Subcutaneous adipose tissue (tissue), 4 donors: Measurements from ENCODE around the gene CDPF1. TPM values are rescaled to one million over a fixed set of nuclear protein-coding genes. Genes with fewer than 3 reads are reported as not detected.

Source experiments
- total RNA-seq, 4 donors: library from RNA; depleted of rRNA; stranded (reverse); fragments of >200 nt; gene quantifications; one replicate each; pipeline ENCODE4 v1.1.0, GENCODE V29; 2016
- TF ChIP-seq, protein P1 (sequence below): fragments of 450-650 bp; IDR thresholded peaks from one replicate; pipeline ENCODE4 v1.5.1; 2016; ENCODE audit warnings: low read depth, mild to moderate bottlenecking, control low read depth, antibody characterized with exemption, moderate library complexity

The CDPF1 gene
- total RNA-seq, 4 donors from 2014 or later = 3.4 to 13.6 (median 9.2) TPM

- TF ChIP-seq, protein P1, sequence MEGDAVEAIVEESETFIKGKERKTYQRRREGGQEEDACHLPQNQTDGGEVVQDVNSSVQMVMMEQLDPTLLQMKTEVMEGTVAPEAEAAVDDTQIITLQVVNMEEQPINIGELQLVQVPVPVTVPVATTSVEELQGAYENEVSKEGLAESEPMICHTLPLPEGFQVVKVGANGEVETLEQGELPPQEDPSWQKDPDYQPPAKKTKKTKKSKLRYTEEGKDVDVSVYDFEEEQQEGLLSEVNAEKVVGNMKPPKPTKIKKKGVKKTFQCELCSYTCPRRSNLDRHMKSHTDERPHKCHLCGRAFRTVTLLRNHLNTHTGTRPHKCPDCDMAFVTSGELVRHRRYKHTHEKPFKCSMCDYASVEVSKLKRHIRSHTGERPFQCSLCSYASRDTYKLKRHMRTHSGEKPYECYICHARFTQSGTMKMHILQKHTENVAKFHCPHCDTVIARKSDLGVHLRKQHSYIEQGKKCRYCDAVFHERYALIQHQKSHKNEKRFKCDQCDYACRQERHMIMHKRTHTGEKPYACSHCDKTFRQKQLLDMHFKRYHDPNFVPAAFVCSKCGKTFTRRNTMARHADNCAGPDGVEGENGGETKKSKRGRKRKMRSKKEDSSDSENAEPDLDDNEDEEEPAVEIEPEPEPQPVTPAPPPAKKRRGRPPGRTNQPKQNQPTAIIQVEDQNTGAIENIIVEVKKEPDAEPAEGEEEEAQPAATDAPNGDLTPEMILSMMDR = no peak
Observed at GRCh38 chr22:46229701-46230100, 20.4 kb downstream of the CDPF1 start.

DNA sequence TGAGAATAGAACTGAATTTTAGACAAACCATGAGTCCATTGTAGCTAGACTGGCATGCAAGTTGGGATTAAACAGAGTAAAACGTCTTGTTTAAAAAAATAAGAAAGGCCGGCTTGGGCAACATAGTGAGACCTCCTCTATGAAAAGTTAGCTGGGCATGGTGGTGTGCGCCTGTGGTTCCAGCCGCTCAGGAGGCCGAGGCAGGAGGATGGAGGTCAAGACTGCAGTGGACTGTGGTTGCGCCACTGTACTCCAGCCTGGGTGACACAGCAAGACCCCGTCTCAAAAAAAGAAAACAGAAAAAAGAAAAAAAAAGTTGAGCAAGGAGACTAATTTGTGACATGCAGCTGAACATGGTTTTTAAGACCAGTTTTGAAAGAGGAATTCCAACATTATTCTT lies 23.5 kb downstream of the CDPF1 start:
- TF ChIP-seq, protein P1 = no peak

GRCh38 chr22:46225631-46226030 lies 24.5 kb downstream of the CDPF1 start:
- TF ChIP-seq, protein P1 = no peak

GRCh38 chr22:46224898-46225290 lies 25.2 kb downstream of the CDPF1 start:
- TF ChIP-seq, protein P1 = no peak

DNA sequence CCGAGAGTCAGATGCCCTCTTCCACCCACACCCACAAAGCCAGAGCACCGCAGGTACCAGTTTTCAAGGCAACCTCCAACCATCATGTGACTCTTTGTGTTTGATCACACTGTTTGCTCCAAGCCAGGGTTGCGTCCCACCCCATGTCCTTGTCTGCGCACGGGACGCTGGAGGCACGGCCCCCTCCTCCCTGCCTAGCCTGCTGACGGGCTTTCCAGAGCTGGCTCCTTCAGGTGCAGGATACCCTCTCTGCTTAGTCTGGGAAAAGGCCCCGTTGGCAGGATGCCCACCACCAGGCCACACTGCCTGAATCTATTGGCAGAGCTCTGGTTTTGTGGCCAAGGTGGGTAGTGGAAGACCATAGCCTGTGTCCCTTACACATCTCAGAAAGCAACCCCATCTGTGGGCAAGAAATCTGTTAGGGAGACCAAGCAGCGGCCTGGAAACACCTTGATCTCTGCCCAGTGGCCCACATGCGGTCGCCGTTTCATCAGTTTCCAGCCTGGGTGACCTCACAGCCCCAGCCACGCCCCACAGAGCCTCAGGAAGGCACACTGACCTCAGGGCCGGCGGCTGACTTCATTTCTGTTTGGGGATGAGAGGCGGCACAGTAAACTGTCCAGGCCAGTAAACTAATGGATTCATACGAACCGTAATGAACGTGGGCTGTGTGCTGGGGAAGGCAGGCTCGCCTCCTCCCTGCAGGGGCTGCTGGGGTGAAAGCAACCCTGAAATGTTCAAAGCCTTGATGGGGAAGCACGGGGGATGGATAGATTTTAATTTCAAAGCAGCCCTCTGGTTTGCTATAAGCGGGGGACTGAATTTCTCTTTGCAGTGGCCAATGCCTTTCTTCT lies 25.8 kb downstream of the CDPF1 start:
- TF ChIP-seq, protein P1 = no peak

- TF ChIP-seq, protein P1 = no peak
Observed at GRCh38 chr22:46220921-46221320, 29.2 kb downstream of the CDPF1 start.

GRCh38 chr22:46219636-46220035 lies 30.5 kb downstream of the CDPF1 start:
- TF ChIP-seq, protein P1 = no peak
